HEK293T (cell line): ENCODE results near the gene CCL17.

ENCODE experiments used
- CTCF ChIA-PET: fragments of 350-600 bp; formaldehyde crosslinking; extraction: SDS; loops from one replicate; lab custom pipeline; 2021; ENCODE audit warnings: antibody characterized with exemption, inconsistent platforms; lab: Yijun Ruan, JAX
- POLR2A ChIA-PET: fragments of 350-600 bp; formaldehyde crosslinking; extraction: SDS; loops from one replicate; lab custom pipeline; 2020; ENCODE audit warnings: antibody characterized with exemption, inconsistent platforms; lab: Yijun Ruan, JAX
- DNase-seq: peaks from one replicate; pipeline ENCODE4 v3.0.0; 2012; ENCODE audit warnings: mixed read lengths; ENCODE audit errors: extremely low spot score
- ARNT ChIP-seq: fragments of 450-650 bp; IDR thresholded peaks from 2 replicates; pipeline ENCODE4 v1.6.1; 2017; ENCODE audit warnings: mild to moderate bottlenecking
- BHLHE40 ChIP-seq: fragments of 450-650 bp; IDR thresholded peaks from 2 replicates; pipeline ENCODE4 v1.6.1; 2016; ENCODE audit warnings: mild to moderate bottlenecking, moderate library complexity, borderline replicate concordance
- CTBP1 ChIP-seq: fragments of 450-650 bp; IDR thresholded peaks from 2 replicates; pipeline ENCODE4 v1.6.1; 2016; ENCODE audit warnings: borderline replicate concordance
- ELF4 ChIP-seq: fragments of 450-650 bp; IDR thresholded peaks from 2 replicates; pipeline ENCODE4 v1.6.1; 2017; ENCODE audit warnings: antibody characterized with exemption
- FOXA1 ChIP-seq: fragments of 450-650 bp; IDR thresholded peaks from 2 replicates; pipeline ENCODE4 v1.6.1; 2016; ENCODE audit warnings: mild to moderate bottlenecking
- FOXK2 ChIP-seq: fragments of 450-650 bp; IDR thresholded peaks from 2 replicates; pipeline ENCODE4 v1.6.1; 2016; ENCODE audit warnings: mild to moderate bottlenecking
- FOXM1 ChIP-seq: fragments of 450-650 bp; IDR thresholded peaks from 2 replicates; pipeline ENCODE4 v1.6.1; 2017; ENCODE audit warnings: mild to moderate bottlenecking, borderline replicate concordance
- HDGF ChIP-seq: fragments of 450-650 bp; IDR thresholded peaks from 2 replicates; pipeline ENCODE4 v1.6.1; 2017; ENCODE audit warnings: antibody characterized with exemption, borderline replicate concordance
- L3MBTL2 ChIP-seq: fragments of 450-650 bp; conservative IDR thresholded peaks from 2 replicates; pipeline ENCODE4 v1.6.1; 2016; ENCODE audit warnings: mild to moderate bottlenecking
- LEF1 ChIP-seq: fragments of 450-650 bp; IDR thresholded peaks from 2 replicates; pipeline ENCODE4 v1.6.1; 2017; ENCODE audit warnings: mild to moderate bottlenecking, borderline replicate concordance
- NFRKB ChIP-seq: fragments of 450-650 bp; IDR thresholded peaks from 2 replicates; pipeline ENCODE4 v1.6.1; 2016; ENCODE audit warnings: mild to moderate bottlenecking, moderate library complexity
- SP1 ChIP-seq: fragments of 450-650 bp; IDR thresholded peaks from 2 replicates; pipeline ENCODE4 v1.6.1; 2017
- SUZ12 ChIP-seq: fragments of 450-650 bp; IDR thresholded peaks from 2 replicates; pipeline ENCODE4 v1.6.1; 2016; ENCODE audit warnings: mild to moderate bottlenecking
- TARDBP ChIP-seq: fragments of 450-650 bp; IDR thresholded peaks from 2 replicates; pipeline ENCODE4 v1.6.1; 2016
- ZNF384 ChIP-seq: fragments of 450-650 bp; IDR thresholded peaks from 2 replicates; pipeline ENCODE4 v1.6.1; 2016
- TF ChIP-seq, protein P1 (sequence below): fragments of 450-650 bp; IDR thresholded peaks from 2 replicates; pipeline ENCODE4 v1.6.1; 2016

CCL17 gene

DNA sequence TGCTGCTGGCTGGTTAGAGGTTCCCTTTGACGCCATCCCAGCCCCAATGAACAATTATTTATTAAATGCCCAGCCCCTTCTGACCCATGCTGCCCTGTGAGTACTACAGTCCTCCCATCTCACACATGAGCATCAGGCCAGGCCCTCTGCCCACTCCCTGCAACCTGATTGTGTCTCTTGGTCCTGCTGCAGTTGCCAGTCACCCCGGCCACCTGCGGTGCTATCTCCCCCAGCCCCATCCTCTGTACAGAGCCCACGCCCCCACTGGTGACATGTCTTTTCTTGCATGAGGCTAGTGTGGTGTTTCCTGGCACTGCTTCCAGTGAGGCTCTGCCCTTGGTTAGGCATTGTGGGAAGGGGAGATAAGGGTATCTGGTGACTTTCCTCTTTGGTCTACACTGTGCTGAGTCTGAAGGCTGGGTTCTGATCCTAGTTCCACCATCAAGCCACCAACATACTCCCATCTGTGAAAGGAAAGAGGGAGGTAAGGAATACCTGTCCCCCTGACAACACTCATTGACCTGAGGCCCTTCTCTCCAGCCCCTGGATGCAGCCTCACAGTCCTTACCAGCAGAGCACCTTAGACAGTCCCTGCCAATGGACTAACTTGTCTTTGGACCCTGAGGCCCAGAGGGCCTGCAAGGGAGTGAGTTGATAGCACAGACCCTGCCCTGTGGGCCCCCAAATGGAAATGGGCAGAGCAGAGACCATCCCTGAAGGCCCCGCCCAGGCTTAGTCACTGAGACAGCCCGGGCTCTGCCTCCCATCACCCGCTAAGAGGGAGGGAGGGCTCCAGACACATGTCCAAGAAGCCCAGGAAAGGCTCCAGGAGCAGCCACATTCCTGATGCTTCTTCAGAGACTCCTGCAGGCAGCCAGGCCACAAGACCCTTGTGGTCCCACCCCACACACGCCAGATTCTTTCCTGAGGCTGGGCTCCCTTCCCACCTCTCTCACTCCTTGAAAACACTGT, 21.0 kb upstream of the CCL17 start:
- TF ChIP-seq SP1 = no peak
- no peak for TF ChIP-seq CTBP1
- no peak for TF ChIP-seq L3MBTL2
- TF ChIP-seq SUZ12 = no peak
- no peak for TF ChIP-seq FOXK2
- TF ChIP-seq BHLHE40 = no peak
- no peak for TF ChIP-seq NFRKB
- TF ChIP-seq TARDBP = no peak
- DNase-seq = no peak
- ChIA-PET POLR2A (interaction anchor here (0.8 kb wide), 1 partner anchor 10 kb away, joined by 3 read pairs; no protein-coding TSS in a partner anchor), CTCF (no interaction called here)

GRCh38 chr16:57384248-57385070, 20.1 kb upstream of the CCL17 start:
- ChIA-PET CTCF (interaction anchor here (0.6 to 1.5 kb wide), 2 partner anchors 10 to 32 kb away, joined by 3 to 6 read pairs; no protein-coding TSS in a partner anchor), POLR2A (interaction anchor here (0.8 to 1.2 kb wide), 2 partner anchors 9 to 32 kb away, joined by 3 read pairs; no protein-coding TSS in a partner anchor)
- TF ChIP-seq L3MBTL2 (no peak), ARNT (no peak), BHLHE40 (no peak), FOXM1 (no peak), ZNF384 (no peak), NFRKB (no peak)
- TF ChIP-seq, protein P1, sequence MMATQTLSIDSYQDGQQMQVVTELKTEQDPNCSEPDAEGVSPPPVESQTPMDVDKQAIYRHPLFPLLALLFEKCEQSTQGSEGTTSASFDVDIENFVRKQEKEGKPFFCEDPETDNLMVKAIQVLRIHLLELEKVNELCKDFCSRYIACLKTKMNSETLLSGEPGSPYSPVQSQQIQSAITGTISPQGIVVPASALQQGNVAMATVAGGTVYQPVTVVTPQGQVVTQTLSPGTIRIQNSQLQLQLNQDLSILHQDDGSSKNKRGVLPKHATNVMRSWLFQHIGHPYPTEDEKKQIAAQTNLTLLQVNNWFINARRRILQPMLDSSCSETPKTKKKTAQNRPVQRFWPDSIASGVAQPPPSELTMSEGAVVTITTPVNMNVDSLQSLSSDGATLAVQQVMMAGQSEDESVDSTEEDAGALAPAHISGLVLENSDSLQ = no peak
- DNase-seq = no peak

- CTCF ChIA-PET = interaction anchor here (1.5 kb wide), 1 partner anchor 32 kb away, joined by 6 read pairs; no protein-coding TSS in a partner anchor
- POLR2A ChIA-PET = interaction anchor here (1.2 kb wide), 1 partner anchor 32 kb away, joined by 3 read pairs; no protein-coding TSS in a partner anchor
- no peak for DNase-seq
- TF ChIP-seq SP1 (no peak), ZNF384 (no peak), LEF1 (no peak), L3MBTL2 (no peak), SUZ12 (no peak)
- TF ChIP-seq, protein P1 = no peak
Observed at GRCh38 chr16:57385083-57385482, 19.5 kb upstream of the CCL17 start.

DNA sequence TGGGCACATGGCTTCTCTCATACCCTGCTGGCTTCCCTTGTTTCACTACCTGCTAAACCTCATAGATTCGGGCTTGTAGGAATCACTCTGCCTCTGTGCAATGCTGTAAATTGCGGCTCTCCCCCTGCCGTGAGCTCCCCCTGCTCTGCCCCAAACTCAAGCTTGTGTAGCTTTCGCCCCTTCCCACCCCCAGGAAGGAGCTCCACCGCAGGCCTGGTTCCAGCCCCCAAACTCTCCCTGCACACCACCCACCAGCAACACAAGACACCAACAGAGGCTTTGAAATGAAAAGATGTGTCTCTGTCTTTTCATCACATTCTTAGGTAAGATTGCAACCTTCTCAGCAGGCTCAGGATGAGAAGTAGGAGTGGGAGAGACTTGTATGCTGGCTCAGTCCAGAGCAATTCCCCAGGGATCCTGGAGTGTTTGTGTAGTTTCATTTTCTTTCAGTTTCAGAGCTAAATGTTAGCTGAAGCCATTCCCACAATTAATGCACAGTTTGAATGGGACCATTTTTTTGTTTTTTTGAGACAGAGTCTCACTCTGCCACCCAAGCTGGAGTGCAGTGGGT, 18.1 kb upstream of the CCL17 start:
- POLR2A ChIA-PET = no interaction called here
- CTCF ChIA-PET = interaction anchor here (0.5 to 1.5 kb wide), 4 partner anchors 30 to 137 kb away, joined by 3 to 6 read pairs (median 4); no protein-coding TSS in a partner anchor
- no peak for DNase-seq
- TF ChIP-seq FOXA1 = no peak
- no peak for TF ChIP-seq CTBP1
- TF ChIP-seq LEF1 = no peak
- TF ChIP-seq TARDBP = no peak
- no peak for TF ChIP-seq NFRKB
- no peak for TF ChIP-seq ARNT
- no peak for TF ChIP-seq ELF4
- no peak for TF ChIP-seq SUZ12
- no peak for TF ChIP-seq FOXM1
- no peak for TF ChIP-seq ZNF384
- no peak for TF ChIP-seq HDGF
- no peak for TF ChIP-seq BHLHE40
- no peak for TF ChIP-seq L3MBTL2
- TF ChIP-seq FOXK2 = no peak
- no peak for TF ChIP-seq SP1
- TF ChIP-seq, protein P1 = no peak

GRCh38 chr16:57387598-57388354, 16.8 kb upstream of the CCL17 start:
- DNase-seq = no peak
- POLR2A ChIA-PET = no interaction called here
- TF ChIP-seq ZNF384 = no peak
- no peak for TF ChIP-seq HDGF
- TF ChIP-seq L3MBTL2 = no peak
- TF ChIP-seq FOXM1 = no peak
- no peak for TF ChIP-seq TARDBP
- TF ChIP-seq CTBP1 = no peak
- TF ChIP-seq ELF4 = no peak
- TF ChIP-seq FOXK2 = no peak
- CTCF ChIA-PET = interaction anchor here (0.9 kb wide), 1 partner anchor 17 kb away, joined by 3 read pairs; no protein-coding TSS in a partner anchor
